Neural crest cell (in vitro differentiated cells): Measurements from ENCODE around the gene SERPINB8. TPM values are rescaled to one million over a fixed set of nuclear protein-coding genes. Genes with fewer than 3 reads are reported as not detected.

ENCODE experiments used
- DNase-seq: peaks from one replicate; pipeline ENCODE4 v3.0.0; 2021; ENCODE audit warnings: low read depth, mixed read lengths, low spot score
- H3K27ac Mint-ChIP-seq: one replicate; pipeline ENCODE4 v1.8.0; 2021; ENCODE audit warnings: mild to moderate bottlenecking, mixed read lengths; ENCODE audit not compliant: unreplicated experiment
- H3K27me3 Mint-ChIP-seq: 2 replicates; pipeline ENCODE4 v1.8.0; 2021; ENCODE audit warnings: low read depth, mild to moderate bottlenecking, mixed read lengths
- H3K36me3 Mint-ChIP-seq: 2 replicates; pipeline ENCODE4 v1.8.0; 2021; ENCODE audit warnings: low read depth, mild to moderate bottlenecking, mixed read lengths
- H3K4me1 Mint-ChIP-seq: 2 replicates; pipeline ENCODE4 v1.8.0; 2021; ENCODE audit warnings: mixed read lengths
- H3K4me3 Mint-ChIP-seq: one replicate; pipeline ENCODE4 v1.8.0; 2021; ENCODE audit warnings: mild to moderate bottlenecking, mixed read lengths
- H3K9me3 Mint-ChIP-seq: 2 replicates; pipeline ENCODE4 v1.8.0; 2021; ENCODE audit warnings: mixed read lengths
- CTCF ChIP-seq: fragments of 200-600 bp; sonication (generic); conservative IDR thresholded peaks from 2 replicates; pipeline ENCODE4 v1.5.0; 2021; ENCODE audit warnings: antibody characterized with exemption, mild to moderate bottlenecking
- total RNA-seq: library from RNA; stranded (reverse); gene quantifications from 2 replicates; pipeline ENCODE4 v1.2.1, GENCODE V29; 2021

Gene SERPINB8
- total RNA-seq, 1 donor from 2014 or later, result 3.7 TPM

DNA sequence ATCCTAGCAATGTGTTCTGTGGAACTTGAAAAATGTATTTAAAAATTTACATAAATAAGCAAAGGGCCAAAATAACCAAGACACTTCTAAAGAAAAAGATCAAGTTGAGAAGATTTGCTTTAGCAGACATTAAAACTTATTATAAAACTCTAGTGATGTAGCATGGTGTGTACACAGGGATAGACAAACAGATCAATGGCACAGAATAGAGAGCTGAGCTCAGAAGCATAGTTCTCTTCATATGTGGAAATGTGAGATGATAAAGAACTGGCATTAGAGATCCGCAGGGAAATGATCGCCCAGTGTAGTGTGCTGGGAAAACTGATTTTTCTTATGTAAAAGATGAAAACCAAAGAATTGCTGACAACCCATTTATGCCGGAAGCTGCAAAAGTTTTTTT lies 39.4 kb downstream of the SERPINB8 start:
- TF ChIP-seq CTCF, result no peak
- Mint-ChIP-seq H3K4me1 (no peaks in the 10 kb centered on the region), H3K27me3 (no peaks in the 10 kb centered on the region), H3K36me3 (no peaks in the 10 kb centered on the region), H3K4me3 (no peak overlapping the region), H3K9me3 (no peaks in the 10 kb centered on the region), H3K27ac (no peak overlapping the region)
- no peak for DNase-seq

GRCh38 chr18:64011513-64011912 lies 41.6 kb downstream of the SERPINB8 start:
- Mint-ChIP-seq H3K9me3 (no peaks in the 10 kb centered on the region), H3K27ac (no peak overlapping the region), H3K27me3 (no peaks in the 10 kb centered on the region), H3K4me3 (no peak overlapping the region), H3K4me1 (no peaks in the 10 kb centered on the region), H3K36me3 (no peaks in the 10 kb centered on the region)
- DNase-seq, result no peak
- no peak for TF ChIP-seq CTCF

DNA sequence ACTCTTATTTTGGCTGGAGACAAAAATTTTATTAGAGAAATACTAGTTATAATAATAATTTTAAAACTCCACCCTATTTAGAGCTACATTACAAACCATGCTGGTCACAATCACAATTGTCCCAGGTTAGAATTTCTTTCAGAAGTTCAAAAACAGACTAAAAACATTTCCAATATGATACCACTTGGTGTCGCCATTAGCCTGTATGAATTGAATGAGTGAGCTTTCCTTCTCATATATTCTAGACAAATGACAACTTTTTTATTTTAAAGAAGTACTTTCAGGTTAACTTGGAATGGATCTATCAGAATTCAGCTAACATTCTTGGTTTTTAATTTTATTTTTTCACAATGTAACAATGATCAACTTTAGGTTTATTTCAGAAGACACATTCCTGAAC lies 48.0 kb downstream of the SERPINB8 start:
- DNase-seq, result no peak
- TF ChIP-seq CTCF, result peak; percentile 79
- no peak overlapping the region for H3K4me3 Mint-ChIP-seq
- no peaks in the 10 kb centered on the region for H3K4me1 Mint-ChIP-seq
- H3K27ac Mint-ChIP-seq, result no peak overlapping the region
- H3K36me3 Mint-ChIP-seq, result no peaks in the 10 kb centered on the region
- H3K27me3 Mint-ChIP-seq, result no peaks in the 10 kb centered on the region
- H3K9me3 Mint-ChIP-seq, result no peaks in the 10 kb centered on the region

GRCh38 chr18:64019922-64020756 lies 50.3 kb downstream of the SERPINB8 start:
- Mint-ChIP-seq H3K4me3 (no peak overlapping the region), H3K36me3 (no peaks in the 10 kb centered on the region), H3K27me3 (no peaks in the 10 kb centered on the region), H3K9me3 (no peaks in the 10 kb centered on the region), H3K4me1 (no peaks in the 10 kb centered on the region), H3K27ac (no peak overlapping the region)
- DNase-seq, result no peak
- TF ChIP-seq CTCF, result no peak

- DNase-seq, result no peak
- Mint-ChIP-seq H3K4me3 (no peak overlapping the region), H3K27me3 (no peaks in the 10 kb centered on the region), H3K27ac (no peak overlapping the region), H3K9me3 (peaks cover 3% of the 10 kb centered on the region), H3K4me1 (no peaks in the 10 kb centered on the region), H3K36me3 (no peaks in the 10 kb centered on the region)
- no peak for TF ChIP-seq CTCF
Measured at GRCh38 chr18:64026350-64026749, 56.5 kb downstream of the SERPINB8 start.
